Measurements from ENCODE around the gene ARF1.

ARF1 gene

DNA sequence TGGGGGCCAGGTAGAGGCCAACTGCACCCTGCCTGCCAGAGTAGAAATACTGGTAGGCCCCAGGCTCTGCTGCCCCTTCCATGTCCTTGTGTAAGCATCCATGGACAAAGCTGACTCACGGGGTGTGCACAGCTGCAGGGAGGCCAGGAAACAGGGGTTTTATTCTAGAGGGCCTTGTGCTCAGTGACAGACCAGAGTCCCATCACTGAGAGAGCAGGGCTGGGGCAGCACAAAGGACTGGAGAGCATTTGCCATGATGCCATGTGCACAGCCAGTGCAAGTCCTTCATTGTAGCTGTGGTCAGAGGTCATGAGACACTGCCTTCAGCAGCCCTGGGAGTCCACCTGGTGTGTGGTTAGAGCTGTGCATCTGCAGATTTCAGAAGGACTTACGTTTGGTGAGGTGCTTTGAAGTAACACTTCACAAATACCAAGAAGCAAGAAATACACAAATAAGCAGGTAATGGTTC lies 8.1 kb downstream of the ARF1 start:
- Histone ChIP-seq H3K27me3 (ENCODE audit: control insufficient read depth, insufficient read depth, low read length) (no peaks in the 10 kb centered on the region), H3K4me1 (ENCODE audit: control insufficient read depth, insufficient read depth, low read length) (peaks cover 19% of the 10 kb centered on the region; the same call in 1 of the 2 replicates), H3K4me3 (ENCODE audit: low read depth, low read length) (no peak overlapping the region), H3K27ac (ENCODE audit: low read depth, low read length) (no peak overlapping the region), H3K9ac (ENCODE audit: low read length) (no peak overlapping the region), H3K9me3 (ENCODE audit: control insufficient read depth, insufficient read depth, low read depth, low read length) (peaks cover 12% of the 10 kb centered on the region; the same call in 1 of the 2 replicates), H3K36me3 (ENCODE audit: control insufficient read depth, insufficient read depth, low read length) (peaks cover 49% of the 10 kb centered on the region)

DNA sequence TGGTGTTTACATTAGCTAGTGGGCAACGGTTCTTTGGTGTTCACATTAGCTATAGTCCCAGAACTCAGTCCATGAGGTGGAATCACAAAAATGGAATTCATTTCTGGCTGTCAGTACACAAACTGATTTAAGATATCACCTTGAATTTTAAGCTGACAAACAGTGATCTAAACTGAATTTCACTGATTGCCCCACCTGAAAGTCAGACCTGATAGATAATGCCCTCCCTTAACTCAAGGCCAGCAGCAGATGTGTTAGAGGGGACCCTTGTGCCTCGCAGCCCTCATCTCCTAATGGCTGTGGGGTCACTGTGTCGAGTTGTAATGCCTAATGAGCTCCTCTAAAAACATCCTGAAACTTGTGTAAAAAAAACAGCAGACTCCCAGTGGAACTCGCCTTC lies 8.6 kb downstream of the ARF1 start:
- no peaks in the 10 kb centered on the region for H3K27me3 ChIP-seq (ENCODE audit: control insufficient read depth, insufficient read depth, low read length)
- H3K4me1 ChIP-seq (ENCODE audit: control insufficient read depth, insufficient read depth, low read length), result peaks cover 15% of the 10 kb centered on the region; the same call in 1 of the 2 replicates
- peaks cover 54% of the 10 kb centered on the region for H3K36me3 ChIP-seq (ENCODE audit: control insufficient read depth, insufficient read depth, low read length)
- H3K9me3 ChIP-seq (ENCODE audit: control insufficient read depth, insufficient read depth, low read depth, low read length), result peaks cover 12% of the 10 kb centered on the region; the same call in 1 of the 2 replicates
- H3K9ac ChIP-seq (ENCODE audit: low read length), result no peak overlapping the region
- no peak overlapping the region for H3K27ac ChIP-seq (ENCODE audit: low read depth, low read length)
- H3K4me3 ChIP-seq (ENCODE audit: low read depth, low read length), result no peak overlapping the region

DNA sequence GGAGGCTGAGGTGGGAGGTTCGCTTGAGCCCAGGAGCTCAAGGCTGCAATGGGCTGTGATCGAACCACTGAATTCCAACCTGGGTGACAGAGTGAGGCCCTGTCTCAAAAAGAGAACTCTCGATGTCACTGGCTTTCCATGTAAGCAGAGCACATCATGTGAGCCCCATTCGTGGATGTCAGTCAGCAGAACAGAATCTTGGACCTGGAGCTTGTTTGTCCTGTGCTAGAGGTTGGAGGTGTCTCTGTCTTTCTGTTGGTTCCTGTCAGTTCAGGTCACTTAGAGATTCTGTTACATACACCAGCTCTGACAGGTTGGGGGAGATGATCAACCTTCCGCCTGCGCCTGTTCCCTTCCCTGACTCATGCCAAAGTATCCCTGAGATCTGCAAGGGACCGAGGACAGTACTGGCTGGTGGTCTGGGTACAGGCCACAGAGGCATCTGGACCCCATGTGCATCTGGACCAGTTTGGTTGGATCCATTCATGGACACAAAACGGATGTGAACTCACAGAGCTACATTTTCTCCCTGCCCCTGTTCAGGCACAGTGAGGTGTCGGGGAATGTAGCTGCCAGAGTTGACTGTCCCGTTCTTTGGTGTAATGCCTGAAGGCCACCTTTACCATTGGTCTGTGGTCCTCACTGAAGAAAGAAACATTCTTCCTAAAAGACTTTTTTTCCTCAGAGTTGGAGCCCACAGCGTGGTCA lies 10.0 kb downstream of the ARF1 start:
- Histone ChIP-seq H3K9me3 (ENCODE audit: control insufficient read depth, insufficient read depth, low read depth, low read length) (peaks cover 12% of the 10 kb centered on the region; the same call in 1 of the 2 replicates), H3K36me3 (ENCODE audit: control insufficient read depth, insufficient read depth, low read length) (peaks cover 68% of the 10 kb centered on the region)

DNA sequence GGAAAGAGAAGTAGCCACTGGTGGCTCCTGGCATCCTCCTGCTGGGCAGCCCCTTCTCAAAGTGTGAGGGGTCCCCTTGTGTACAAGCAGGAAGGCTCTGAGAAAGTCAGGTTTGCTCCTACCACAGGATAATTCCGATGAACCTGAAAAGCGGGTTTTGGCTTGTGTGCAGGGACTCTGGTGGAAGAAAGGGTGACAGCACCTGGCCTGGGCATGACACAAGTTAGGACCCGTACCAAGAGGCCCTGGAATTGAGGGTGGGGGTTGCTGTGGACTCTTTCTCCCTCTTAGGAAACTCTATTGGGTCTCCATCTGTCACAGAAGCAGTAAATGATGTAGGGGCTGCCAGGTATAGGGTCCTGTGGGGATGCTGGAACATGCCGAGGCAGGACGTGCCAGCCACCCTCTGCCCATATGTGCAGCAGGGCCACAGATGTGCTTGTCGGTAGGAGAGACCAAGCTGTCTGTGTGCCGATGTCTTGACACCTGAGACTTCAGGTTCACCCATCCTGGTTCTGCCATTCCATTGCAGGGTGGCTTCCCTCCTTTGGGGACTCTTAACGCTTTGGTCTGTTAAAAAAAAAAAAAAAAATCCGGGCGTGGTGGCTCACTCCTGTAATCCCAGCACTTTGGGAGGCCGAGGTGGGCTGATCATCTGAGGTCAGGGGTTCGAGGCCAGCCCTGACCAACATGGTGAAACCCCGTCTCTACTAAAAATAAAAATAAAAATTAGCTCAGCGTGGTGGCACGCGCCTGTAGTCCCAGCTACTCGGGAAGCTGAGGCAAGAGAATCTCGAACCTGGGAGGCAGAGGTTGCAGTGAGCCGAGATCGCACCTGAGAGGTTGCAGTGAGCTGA lies 10.8 kb downstream of the ARF1 start:
- Histone ChIP-seq H3K9me3 (ENCODE audit: control insufficient read depth, insufficient read depth, low read depth, low read length) (peaks cover 12% of the 10 kb centered on the region; the same call in 1 of the 2 replicates), H3K27me3 (ENCODE audit: control insufficient read depth, insufficient read depth, low read length) (no peaks in the 10 kb centered on the region), H3K4me1 (ENCODE audit: control insufficient read depth, insufficient read depth, low read length) (peaks cover 3% of the 10 kb centered on the region; the same call in 1 of the 2 replicates), H3K36me3 (ENCODE audit: control insufficient read depth, insufficient read depth, low read length) (peaks cover 70% of the 10 kb centered on the region), H3K9ac (ENCODE audit: low read length) (no peak overlapping the region), H3K27ac (ENCODE audit: low read depth, low read length) (no peak overlapping the region), H3K4me3 (ENCODE audit: low read depth, low read length) (no peak overlapping the region)

More for the DNA sequence above, 10.0 kb downstream of the ARF1 start:
- Histone ChIP-seq H3K9ac (ENCODE audit: low read length) (no peak overlapping the region), H3K4me3 (ENCODE audit: low read depth, low read length) (no peak overlapping the region), H3K4me1 (ENCODE audit: control insufficient read depth, insufficient read depth, low read length) (peaks cover 8% of the 10 kb centered on the region; the same call in 1 of the 2 replicates), H3K27ac (ENCODE audit: low read depth, low read length) (no peak overlapping the region), H3K27me3 (ENCODE audit: control insufficient read depth, insufficient read depth, low read length) (no peaks in the 10 kb centered on the region)

DNA sequence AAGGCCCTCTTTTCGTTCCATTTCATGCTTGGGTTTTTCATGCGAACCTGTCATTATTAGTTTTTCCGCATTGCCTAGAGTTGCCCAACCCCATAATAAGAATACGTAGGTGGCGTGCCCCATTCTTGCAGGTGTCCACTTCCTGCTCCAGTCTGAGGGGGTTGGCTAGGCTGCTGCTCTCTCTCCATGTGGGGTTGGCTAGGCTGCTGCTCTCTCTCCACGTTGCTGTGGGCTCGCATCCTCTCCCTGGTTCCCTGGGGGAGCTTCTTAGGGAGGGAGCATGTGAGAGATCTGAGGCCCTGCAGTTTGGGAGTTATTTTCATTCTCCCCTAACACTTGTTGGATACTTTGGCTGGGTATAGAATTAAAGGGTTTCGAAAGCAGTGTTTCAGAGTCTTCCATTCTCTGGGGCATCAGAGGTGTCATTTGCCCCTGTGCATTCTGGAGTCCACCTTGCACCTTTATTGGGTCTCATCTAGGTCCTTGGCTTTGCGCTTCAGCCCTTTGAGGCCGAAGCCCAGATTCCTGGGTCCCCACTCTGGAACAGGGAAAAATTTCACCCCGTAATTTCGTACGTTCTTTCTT lies 12.0 kb downstream of the ARF1 start:
- H3K27me3 ChIP-seq (ENCODE audit: control insufficient read depth, insufficient read depth, low read length), result no peaks in the 10 kb centered on the region
- no peak overlapping the region for H3K27ac ChIP-seq (ENCODE audit: low read depth, low read length)
- H3K9ac ChIP-seq (ENCODE audit: low read length), result no peak overlapping the region
- no peaks in the 10 kb centered on the region for H3K4me1 ChIP-seq (ENCODE audit: control insufficient read depth, insufficient read depth, low read length)
- H3K9me3 ChIP-seq (ENCODE audit: control insufficient read depth, insufficient read depth, low read depth, low read length), result peaks cover 12% of the 10 kb centered on the region; the same call in 1 of the 2 replicates
- no peak overlapping the region for H3K4me3 ChIP-seq (ENCODE audit: low read depth, low read length)
- peaks cover 74% of the 10 kb centered on the region for H3K36me3 ChIP-seq (ENCODE audit: control insufficient read depth, insufficient read depth, low read length)

DNA sequence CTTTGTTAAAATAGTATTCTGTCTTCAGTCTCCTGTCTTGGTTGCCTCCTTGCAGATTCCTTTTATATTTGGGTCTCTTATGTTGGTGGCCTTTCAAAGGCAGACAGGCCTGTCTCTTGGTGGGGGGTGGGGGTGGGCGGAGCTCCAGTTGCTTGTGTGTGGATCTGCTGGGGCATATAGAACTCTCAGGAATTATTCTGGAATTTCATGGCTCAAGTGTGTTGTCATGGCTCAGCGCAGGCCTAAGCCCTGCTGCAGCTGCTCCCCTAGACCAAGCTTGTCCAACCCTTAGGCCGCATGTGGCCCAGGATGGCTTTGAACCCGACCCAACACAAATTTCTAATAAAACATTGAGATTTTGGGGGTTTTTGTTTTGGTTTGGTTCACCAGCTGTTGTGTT lies 12.7 kb downstream of the ARF1 start:
- Histone ChIP-seq H3K36me3 (ENCODE audit: control insufficient read depth, insufficient read depth, low read length) (peaks cover 76% of the 10 kb centered on the region), H3K27me3 (ENCODE audit: control insufficient read depth, insufficient read depth, low read length) (no peaks in the 10 kb centered on the region)

DNA sequence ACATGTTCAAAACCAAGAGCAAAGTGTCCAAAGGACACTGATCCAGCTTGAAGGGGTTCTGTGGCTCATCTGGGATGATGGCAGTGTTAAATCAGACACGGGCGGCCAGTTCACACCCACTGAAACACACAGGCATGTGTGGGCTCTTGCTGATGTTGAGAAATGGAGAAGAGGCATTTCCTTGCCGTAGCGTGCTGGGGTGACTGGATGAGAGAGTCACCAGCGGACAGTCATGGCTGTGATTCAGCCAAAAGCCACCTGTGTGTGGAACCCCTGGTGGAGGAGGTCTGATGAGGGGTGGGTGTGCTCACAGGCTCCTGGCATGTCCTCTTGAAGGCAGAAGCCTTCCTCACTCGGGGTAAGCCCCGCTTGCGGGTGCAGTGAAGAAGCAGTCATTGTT lies 13.4 kb downstream of the ARF1 start:
- peaks cover 12% of the 10 kb centered on the region; the same call in 1 of the 2 replicates for H3K9me3 ChIP-seq (ENCODE audit: control insufficient read depth, insufficient read depth, low read depth, low read length)
- no peak overlapping the region for H3K4me3 ChIP-seq (ENCODE audit: low read depth, low read length)
- no peak overlapping the region for H3K27ac ChIP-seq (ENCODE audit: low read depth, low read length)
- no peaks in the 10 kb centered on the region for H3K27me3 ChIP-seq (ENCODE audit: control insufficient read depth, insufficient read depth, low read length)
- no peak overlapping the region for H3K9ac ChIP-seq (ENCODE audit: low read length)
- H3K4me1 ChIP-seq (ENCODE audit: control insufficient read depth, insufficient read depth, low read length), result no peaks in the 10 kb centered on the region
- H3K36me3 ChIP-seq (ENCODE audit: control insufficient read depth, insufficient read depth, low read length), result peaks cover 84% of the 10 kb centered on the region

More for the DNA sequence above, 12.7 kb downstream of the ARF1 start:
- Histone ChIP-seq H3K4me3 (ENCODE audit: low read depth, low read length) (no peak overlapping the region), H3K9me3 (ENCODE audit: control insufficient read depth, insufficient read depth, low read depth, low read length) (peaks cover 12% of the 10 kb centered on the region; the same call in 1 of the 2 replicates), H3K9ac (ENCODE audit: low read length) (no peak overlapping the region), H3K4me1 (ENCODE audit: control insufficient read depth, insufficient read depth, low read length) (no peaks in the 10 kb centered on the region), H3K27ac (ENCODE audit: low read depth, low read length) (no peak overlapping the region)

DNA sequence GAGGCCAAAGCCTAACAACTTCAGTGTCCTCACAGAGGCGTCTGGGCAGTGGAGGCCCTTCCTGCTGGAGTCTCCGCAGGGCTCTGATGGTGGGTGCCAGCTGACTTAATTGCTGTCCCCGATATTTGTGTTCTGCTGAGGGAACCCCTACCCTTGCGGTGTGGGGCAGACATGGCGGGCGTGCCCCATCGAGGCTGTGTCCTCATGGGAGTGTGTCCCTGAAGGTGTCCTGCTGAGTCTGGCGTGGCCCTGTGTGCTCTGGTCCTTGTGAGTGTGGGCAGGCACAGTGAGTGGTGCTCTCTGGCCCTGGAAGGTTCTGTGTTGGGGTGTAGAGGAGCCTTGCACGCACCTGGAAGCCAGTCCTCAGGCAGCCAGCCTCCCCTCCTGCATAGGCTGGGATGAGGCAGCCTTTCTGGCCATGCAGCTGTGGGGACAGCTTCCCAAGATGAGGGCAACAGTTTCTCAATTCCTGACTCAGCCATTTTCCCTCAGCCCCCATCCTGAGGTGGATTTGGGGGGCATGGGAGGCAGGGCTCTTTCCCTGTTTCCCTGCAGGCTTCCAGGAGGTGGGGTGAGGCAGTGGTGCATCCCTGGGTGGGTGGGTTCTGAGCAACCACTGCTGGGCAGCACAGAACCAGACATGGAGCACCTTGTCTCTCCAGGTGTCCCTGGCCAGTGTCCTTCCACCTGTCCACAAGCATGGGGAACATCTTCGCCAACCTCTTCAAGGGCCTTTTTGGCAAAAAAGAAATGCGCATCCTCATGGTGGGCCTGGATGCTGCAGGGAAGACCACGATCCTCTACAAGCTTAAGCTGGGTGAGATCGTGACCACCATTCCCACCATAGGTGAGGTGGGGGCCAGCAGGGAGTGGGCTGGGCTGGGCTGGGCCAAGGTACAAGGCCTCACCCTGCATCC lies 14.2 kb downstream of the ARF1 start:
- H3K9ac ChIP-seq (ENCODE audit: low read length), result no peak overlapping the region
- H3K36me3 ChIP-seq (ENCODE audit: control insufficient read depth, insufficient read depth, low read length), result peaks cover 83% of the 10 kb centered on the region
- 0 out of 2 replicates have a peak, but pooled peaks cover 3% of the 10 kb centered on the region for H3K4me1 ChIP-seq (ENCODE audit: control insufficient read depth, insufficient read depth, low read length)

DNA sequence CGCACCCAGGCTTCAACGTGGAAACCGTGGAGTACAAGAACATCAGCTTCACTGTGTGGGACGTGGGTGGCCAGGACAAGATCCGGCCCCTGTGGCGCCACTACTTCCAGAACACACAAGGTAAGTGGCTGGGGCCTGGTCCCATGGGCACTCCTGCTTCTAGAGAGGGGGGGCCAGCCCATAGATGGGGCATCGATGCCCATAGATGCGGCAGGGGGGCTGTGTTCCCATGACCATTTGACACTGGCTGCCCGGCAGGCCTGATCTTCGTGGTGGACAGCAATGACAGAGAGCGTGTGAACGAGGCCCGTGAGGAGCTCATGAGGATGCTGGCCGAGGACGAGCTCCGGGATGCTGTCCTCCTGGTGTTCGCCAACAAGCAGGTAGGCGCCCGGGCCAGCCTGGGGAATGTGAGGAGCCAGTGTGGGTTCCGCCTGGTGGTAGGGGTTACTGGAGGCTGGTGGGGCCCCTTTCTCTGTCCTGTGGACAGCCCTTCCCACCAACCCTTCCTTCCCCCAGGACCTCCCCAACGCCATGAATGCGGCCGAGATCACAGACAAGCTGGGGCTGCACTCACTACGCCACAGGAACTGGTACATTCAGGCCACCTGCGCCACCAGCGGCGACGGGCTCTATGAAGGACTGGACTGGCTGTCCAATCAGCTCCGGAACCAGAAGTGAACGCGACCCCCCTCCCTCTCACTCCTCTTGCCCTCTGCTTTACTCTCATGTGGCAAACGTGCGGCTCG lies 15.0 kb downstream of the ARF1 start:
- H3K27ac ChIP-seq (ENCODE audit: low read depth, low read length), result no peak overlapping the region
- no peak overlapping the region for H3K4me3 ChIP-seq (ENCODE audit: low read depth, low read length)
- no peaks in the 10 kb centered on the region for H3K27me3 ChIP-seq (ENCODE audit: control insufficient read depth, insufficient read depth, low read length)
- H3K9ac ChIP-seq (ENCODE audit: low read length), result no peak overlapping the region
- peaks cover 12% of the 10 kb centered on the region; the same call in 1 of the 2 replicates for H3K9me3 ChIP-seq (ENCODE audit: control insufficient read depth, insufficient read depth, low read depth, low read length)
- H3K4me1 ChIP-seq (ENCODE audit: control insufficient read depth, insufficient read depth, low read length), result 0 out of 2 replicates have a peak, but pooled peaks cover 3% of the 10 kb centered on the region
- H3K36me3 ChIP-seq (ENCODE audit: control insufficient read depth, insufficient read depth, low read length), result peaks cover 75% of the 10 kb centered on the region

More for the DNA sequence above, 14.2 kb downstream of the ARF1 start:
- Histone ChIP-seq H3K27ac (ENCODE audit: low read depth, low read length) (no peak overlapping the region), H3K4me3 (ENCODE audit: low read depth, low read length) (no peak overlapping the region), H3K27me3 (ENCODE audit: control insufficient read depth, insufficient read depth, low read length) (no peaks in the 10 kb centered on the region), H3K9me3 (ENCODE audit: control insufficient read depth, insufficient read depth, low read depth, low read length) (peaks cover 12% of the 10 kb centered on the region; the same call in 1 of the 2 replicates)

All from HUES6 (cell line).